Kasumi-1 (cell line): ENCODE data around the gene SDK2.

Source experiments
- DNase-seq, 2 experiments: peaks; one replicate each; lab custom pipeline; 2025; lab: John Stamatoyannopoulos, UW

SDK2 gene

DNA sequence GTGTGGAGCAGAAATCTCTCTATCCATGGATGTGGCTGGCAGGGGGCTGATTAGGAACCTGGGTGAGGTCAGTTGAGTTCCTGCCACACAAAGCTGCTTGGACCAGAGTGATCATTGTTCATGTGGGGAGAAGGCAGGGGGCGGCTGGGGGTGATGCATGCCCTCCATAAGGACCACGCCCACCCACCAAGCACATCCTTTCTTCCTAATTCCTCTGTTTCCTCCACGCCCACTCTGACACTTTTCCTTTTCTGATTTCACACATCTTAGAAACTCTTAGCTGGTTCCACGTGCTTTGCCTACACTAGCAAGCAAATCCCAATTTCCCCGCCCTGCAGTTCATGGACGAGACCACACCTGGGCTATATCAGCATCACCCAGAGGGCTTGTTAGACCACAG lies 108.5 kb downstream of the SDK2 start:
- no peak for DNase-seq

DNA sequence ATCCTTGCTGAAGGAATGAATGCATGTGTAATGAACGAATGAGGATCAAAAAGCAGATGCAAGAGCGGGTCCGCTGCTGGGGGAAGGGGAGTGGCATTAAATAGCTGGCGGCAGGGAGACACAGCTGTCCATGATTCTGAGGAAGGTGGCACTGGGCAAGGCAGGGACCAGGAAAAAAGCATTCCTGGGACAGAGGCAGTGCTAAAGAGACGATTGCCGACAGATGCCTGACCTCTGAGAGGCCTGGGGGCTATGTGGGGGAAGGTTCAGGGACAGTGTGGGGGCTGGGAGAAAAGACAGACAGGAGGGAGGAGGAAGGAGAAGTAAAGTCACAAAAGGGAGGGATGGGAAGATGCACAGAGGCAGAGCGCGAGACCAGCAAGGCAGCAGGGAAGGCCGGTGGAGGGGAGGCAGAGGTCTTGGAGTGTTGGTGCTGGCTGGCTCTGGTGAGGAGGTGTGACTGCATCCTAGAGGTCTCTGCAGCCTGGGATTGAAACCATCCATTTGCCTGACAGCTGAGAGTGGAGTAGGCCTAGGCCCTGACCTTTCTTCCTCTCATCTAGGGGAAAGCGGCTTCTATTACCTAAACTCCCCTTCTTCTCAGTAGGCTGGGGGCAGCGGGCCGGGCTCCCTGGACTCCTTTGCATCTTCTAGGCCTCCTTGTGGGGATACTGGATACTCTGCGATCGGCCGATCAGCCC lies 109.9 kb downstream of the SDK2 start:
- no peak for DNase-seq

DNA sequence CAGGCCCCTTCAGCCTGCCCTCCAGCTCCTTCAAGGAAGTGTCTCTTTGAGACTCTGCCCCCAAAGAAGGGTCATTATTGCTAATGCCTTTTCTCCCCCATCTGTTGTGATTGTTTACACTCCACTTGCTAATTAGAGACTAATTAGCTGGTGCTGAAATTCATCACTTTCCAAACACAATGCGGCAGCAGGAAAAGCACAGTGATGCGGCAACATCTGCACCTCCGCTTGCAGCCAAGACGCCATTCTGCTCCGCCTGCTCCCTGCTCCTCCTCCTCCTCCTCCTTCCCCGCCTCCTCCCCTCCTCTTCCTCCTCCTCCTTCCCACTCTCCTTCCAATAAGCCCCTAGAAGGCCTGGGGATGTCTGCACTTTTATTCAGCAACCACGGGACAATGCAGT lies 110.5 kb downstream of the SDK2 start:
- DNase-seq, result no peak

DNA sequence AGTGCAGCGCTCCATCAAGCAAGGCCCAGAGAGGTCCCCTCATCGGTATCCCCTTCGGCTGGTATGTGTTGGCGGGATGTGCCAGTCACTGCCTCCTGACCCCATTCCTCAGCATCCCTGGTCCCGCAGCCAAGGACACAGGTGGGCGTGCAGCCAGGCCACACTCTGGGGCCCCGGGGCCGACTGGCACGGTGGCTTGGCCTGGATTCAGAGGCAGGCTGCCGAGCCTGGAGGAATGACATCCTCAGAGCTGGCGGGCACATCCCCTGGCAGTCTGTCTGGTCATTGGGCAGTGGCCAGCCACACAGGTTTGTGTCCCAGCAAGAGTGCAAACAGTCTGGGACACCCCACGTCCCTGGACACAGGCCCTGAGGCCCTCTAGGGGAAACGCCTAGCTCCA lies 111.1 kb downstream of the SDK2 start:
- no peak for DNase-seq

DNA sequence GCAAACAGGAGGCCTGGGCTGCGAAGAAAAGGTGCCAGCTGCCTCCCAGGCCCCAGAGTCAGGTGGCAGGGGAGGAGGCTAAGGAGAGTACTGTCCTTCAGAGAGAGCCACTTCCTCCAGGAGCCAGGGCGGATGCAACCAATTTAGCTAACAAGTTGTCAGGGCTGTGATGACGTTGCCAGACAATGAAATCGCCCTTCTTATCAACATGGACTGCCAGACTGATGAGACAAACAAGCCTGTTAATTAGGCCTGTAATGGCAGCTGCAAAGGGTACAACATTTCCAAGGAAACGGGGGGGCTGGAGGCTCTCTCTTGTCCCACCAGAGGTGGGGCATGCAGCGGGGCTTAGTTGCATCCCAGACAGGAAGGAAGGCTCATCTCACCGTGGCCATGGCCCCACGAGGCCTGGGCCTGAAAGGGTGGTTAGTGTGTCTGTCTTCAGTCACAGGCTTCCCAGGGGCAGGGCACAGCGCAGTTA lies 111.8 kb downstream of the SDK2 start:
- DNase-seq, result no peak

DNA sequence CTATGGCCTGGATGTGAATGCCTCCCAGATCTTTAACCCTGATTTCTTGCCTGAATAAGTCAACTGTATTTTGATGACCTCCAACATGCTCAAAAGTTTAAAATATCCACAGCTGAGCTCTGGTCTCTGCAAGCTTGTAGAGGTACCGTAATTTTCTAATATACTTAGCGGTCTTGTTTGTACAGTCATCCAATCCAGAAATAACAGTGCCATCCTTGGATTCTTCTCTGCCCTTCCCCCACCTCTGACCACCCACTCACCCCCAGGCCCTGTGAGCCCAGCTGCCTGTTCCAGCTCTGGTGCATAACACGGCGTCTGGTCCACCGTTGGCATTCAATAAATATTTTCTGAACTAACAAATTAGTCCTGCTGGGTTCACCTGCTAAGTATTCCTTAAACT lies 113.1 kb downstream of the SDK2 start:
- DNase-seq, result no peak

DNA sequence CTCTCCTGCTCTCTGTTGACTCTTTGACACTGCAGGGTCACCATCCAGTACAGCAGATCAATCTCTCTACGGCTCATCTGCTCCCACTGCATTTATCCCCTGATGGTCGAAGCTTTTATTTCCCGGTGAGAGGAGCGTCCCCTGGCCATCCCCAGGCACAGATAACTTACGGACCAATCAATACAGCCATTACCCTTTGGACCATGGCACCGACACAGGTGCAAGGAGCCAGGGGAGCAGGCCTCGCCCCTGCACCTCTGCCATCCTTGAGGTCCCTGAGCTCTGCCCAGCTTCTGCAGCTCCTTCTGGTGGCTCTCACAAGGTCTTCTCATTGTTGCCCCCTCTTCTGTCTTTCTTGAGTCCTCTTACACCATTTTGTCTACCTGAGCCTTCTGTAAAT lies 115.6 kb downstream of the SDK2 start:
- no peak for DNase-seq

DNA sequence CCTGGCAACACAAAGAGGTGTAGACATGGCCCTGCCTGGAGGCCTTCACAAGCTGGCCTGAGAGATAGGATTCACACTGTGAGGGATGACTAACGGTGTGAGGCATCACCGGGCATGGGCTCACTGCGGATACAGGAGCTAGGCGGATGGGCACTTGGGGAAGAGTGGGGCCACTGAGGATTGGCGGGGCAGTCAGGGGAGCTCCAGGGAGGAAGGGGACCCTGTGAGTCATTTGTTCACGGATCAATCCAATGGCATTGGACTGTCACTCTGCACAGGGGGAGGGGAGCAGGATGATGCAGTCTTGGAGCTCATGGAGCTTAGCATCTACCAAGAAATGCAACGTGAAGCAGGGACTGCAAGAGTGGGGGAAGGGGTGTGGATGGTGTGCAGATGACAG lies 117.3 kb downstream of the SDK2 start:
- DNase-seq, result no peak

DNA sequence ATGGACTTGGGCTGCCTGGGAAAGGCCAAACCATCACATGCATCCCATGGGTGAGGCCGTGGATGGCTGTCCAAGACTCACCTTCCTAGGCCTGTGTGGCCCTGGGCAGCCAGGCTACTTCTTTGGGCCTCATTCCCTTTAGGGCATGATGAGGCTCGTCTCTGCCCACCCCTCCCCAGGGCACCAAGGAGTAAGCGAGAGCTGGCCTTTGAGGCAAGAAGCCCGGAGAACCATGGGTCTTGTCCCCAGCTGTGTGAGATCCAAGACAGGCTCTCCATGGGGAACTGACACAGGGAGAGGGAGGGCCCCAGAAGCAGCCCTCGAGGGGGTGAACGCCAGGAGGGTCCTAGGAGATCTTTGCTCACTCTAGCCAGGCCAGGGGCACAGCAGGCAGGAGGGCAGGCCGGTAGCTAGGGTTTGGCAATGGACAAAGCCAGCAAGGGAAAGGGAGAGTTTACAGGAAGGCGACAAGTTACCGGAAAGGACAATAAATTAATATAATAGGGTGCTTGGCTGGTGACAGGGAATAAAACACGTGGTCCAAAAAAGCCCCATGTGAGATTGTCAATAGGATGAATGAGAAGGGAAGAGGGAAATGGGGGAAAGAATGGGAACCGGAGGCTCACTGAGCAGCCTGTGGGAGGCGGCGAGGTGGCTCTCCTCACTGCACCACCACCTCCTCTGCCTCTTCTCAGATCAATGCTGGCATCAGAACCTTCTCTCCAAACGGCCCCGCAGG lies 119.1 kb downstream of the SDK2 start:
- DNase-seq, result no peak

DNA sequence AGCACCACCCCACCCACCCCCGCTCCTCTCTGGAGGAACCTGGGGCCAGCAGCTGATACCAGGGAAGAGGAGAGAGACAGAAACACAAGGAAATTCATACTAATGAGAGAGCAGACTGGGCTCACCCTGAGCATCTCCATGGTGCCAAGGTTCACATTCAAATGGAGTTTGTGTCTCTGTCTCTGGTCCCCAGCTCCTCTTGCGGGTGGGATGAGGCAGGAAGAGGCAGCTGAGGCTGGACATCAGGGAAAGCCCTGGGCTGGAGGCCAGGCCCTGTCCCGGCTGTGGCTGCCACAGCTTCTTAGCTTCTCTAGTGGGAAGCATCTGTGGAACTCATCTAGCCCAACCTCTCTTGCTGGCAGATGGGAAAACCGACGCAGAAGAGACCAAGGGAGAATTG lies 121.5 kb downstream of the SDK2 start:
- DNase-seq, result no peak

DNA sequence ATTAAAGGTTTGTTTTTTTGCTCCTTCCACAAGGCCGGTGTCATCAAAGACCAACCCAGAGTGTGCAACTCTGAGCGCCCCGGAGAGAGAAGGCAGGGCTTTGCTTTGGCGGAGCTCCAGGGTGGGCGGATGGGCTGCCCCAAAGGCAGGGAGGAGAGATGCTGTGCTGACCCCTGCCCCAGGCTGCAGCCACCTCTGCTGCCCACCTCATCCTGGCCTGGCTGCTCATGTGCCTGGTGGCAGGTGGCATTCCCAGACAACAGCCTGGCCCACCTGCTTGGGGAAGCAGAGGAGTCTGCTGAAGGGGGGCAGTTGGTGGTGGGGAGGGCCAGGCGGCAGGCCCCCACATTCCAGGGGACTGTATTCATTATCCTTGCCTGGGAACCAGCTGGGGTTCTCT lies 122.1 kb downstream of the SDK2 start:
- DNase-seq, result no peak

DNA sequence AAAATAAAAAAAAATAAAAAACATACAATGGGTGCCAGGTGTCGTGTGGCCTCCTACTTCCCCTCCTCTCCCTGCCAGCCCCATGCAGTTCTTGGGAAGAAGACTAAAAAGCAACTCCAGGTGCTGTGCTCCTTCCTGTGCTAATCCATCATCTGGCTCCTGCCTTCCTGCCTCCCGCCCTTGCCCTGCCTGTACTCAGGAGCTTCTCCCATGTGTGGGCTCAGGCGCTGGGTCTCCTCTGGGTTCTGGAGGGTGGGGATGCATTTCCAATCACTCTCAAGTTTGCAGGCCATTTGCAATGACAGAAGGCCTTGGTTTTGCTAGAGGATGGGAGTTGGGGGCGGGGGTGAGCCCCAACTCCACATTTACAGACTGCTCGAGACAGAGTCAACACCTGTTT lies 122.9 kb downstream of the SDK2 start:
- no peak for DNase-seq

DNA sequence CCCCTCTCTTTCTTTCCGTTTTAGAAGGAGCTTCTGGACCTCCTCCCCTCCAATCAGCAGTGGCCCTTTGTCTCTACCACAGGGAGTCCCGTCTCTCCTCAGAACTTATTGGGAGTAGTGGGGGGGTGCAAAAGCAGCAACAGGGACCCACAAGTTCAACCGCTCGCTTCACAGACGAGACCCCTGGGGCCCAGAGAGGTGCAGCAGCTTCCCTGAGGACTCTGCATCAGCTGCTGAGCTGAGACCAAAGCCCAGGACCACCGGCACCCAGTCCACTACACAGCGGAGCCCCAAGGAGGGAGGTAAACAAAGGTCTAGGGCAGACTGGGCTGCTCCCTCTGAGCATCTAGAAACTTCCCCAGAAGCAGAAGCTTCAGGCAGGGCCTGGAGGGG lies 123.9 kb downstream of the SDK2 start:
- no peak for DNase-seq

DNA sequence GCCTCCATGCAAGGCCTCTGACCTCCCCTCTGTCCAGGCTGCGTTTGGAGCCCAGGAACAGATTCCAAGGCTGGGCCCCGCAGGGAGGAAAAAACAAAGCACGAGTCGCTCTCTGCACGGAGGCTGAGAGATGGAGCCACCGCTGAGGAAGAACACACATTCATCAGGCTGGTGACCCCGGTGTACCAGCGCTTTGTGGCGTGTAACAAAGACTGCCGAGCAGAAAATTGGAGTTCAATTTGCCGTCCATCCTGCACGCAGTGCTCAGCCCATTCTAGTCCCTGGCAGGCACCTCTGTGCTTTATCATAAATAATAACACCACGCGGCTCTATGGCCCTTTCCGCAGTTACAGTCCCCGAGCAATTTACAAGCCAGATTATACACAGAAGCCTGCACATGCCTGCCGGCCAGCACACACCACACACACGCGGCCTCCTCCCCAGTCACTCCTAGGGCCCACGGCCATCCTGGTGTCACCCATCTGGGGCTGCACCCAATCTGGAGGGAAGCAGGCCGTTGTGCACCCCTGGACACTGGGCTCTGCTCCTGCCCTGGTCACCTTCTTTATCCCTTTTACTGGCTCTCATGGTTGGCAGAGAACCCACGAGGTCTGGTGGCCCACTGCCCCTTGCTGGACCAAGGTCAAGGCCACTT lies 124.4 kb downstream of the SDK2 start:
- DNase-seq, result no peak

DNA sequence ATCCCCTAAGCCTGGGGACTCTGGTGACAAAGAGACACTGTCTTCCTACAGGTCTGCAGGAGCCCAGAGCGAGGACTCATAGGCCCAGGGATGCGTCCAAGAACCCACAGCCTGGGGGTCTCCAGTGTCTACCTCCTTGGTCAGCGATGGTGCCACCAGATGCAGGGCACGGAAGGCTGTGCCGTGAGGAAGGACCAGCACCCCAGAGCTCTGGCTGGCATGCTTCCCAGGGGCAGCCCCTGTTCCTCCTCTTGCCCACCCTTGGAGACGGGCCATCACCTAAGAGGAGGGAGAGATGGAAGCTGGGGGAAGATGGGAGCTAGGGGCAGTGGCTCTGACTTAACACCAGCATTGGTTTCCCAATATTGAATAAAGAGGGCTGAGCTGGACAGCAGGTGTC lies 125.2 kb downstream of the SDK2 start:
- no peak for DNase-seq

DNA sequence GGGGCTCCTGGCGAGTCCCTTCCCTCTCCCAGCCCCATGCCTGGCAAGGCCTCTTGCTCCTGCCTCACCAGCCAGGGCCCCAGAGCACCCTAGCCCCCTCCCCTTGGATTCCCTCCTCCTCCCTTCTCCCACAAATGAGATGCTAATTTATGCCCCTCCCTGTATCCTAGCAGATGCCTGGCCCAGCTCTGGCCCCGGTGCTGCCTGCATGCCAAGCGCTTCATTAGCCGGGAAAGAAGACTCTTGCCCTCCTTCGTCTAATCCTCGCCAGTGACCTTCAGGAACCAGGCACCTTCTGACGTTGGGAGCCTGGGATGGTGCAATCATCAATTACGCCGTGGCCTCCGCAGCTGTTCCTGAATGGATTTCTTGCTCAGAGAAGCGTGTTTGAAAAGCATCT lies 127.8 kb downstream of the SDK2 start:
- DNase-seq, result no peak

DNA sequence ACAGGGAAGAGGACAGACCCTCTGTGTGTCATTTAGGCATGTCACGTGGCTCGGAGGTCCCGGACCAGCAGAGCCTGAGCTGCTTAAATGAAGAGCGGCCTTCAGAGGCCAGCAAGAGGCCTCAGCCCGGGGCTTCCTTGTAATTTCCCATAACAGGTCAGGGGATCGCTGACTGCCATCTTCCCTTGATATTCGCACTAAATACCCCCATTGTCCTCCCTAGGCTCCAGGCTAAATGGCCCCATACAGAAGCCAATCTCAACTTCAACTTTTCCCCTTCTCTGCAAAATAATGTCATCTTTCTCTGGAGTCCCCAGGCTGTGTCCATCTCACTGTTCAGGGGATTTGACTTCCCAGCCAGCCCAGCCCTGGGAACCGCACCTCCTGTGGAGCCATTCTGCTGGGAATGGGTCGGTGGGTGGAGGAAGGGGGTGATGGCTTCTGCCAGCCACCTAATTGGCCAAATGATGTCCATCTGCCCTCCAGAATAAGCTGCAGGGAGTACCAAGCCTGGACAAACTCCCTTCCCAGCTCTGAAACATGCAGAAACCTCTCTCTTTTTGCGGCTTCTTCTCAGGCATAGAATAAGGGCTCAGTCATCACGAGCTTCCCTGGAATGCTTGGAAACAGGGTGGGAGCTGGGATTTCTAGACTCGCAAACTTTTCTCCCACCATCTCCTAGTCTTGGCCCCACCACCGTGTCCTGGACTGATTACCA lies 129.9 kb downstream of the SDK2 start:
- DNase-seq, result no peak

DNA sequence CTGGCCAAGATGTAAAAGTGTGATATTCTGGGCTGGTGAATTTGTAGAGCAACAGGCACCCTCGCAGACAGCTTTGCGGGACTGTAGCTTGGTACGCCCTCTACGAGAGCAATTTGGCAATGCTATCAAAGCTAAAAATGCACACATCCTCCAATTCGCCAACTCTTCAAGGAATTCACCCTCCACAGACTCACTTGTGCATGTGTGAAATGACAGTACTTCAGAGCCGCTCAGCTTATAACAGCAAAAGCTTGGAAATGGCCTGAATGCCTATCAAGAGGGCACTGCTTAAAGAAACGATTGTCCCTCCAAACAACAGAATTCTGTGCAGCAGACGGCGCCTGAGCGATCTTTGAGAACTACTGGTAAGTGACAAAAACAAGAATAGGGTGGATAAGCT lies 130.8 kb downstream of the SDK2 start:
- no peak for DNase-seq

DNA sequence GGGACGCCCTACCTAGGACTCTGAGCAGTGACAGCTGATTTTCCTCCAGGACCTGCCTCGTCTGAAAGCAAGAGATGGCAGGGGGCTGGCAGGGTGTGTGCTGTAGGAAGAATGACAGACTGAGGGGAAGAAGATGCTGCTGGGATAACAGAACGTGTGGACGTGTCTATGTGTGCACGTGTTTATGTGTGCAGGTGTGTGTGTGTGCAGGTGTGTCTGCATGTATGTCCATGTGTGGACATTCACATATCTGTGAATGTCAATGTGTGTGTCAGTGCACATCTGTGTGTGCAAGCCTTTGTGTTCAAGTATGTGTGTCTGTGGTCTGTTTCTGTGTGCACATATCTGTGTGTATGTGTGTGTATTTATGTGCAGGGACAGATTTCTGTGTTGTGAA lies 132.5 kb downstream of the SDK2 start:
- no peak for DNase-seq

DNA sequence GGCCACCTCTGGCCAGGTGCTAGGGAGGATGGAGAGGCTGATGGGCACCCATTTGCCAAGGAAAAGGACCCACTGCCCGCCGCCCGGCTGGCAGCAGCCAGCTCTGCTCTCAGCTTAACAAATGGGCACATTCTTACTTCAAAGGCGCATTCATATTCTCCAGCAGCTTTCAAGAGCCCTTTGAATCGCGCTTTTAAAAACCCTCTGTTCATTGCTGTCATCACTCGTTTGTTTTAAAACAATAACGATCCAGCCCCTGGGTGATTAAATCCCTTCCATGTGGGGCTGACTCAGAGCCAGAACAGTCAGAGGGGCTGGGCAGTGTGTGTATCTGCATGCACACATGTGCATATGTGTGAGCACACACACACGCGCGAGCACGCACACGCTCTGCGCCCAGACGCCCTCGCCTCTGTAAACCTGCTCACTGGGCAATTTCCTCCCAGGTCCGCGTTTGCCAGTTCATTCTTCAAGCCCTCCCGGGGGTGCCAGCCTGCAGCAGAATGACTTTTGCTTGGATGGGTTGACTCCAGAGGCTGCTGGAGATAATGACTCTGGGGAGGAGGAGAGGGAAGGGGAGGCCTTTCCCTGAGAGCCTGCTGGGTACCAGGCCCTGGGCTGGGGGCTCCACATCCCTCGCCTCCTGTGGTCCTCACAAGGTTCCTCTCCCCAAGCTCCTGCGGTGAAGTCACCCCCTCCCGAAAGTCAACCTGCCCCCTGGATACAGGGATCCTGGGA lies 133.1 kb downstream of the SDK2 start:
- no peak for DNase-seq

DNA sequence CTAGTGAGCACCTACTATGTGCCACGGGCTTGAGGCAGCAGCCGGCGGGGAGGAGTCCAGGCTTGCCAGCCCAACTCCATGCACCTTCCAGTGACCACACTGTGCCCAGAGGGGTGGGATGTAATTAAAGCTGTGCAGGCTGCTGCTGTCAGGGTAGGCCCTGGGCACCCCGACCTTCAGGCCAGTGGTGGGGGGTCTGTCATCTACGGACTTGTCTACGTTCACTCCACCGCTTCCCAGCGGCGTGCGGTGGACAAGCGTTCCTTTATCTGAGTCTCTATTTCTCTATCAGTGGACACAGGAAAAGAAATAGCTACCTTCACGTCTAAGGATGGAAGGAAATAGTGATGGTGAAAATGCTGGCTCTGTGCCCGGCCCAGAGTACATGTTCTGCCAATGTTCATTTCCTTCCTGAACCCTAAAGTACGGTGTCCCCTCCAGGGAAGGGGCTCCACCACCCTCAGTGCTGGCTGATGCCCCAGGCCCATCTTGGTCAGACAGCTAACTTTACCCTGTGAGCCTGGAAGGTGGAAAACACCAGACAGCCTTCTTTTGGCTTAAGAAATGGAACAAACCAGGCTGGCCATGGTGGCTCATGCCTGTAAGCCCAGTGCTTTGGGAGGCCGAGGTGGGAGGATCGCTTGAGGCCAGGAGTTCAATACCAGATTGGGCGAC lies 135.2 kb downstream of the SDK2 start:
- DNase-seq, result no peak
